Immature natural killer cell (primary cell): ENCODE measurements around the gene BSND. TPM values are rescaled to one million over a fixed set of nuclear protein-coding genes. Genes with fewer than 3 reads are reported as not detected.

Experiments used
- polyA plus RNA-seq, 3 donors: library from polyadenylated mRNA; unstranded; fragments of 300-500 nt; fragmentation: Illumina TruSeq; gene quantifications; one replicate each; pipeline ENCODE4 v1.2.3, GENCODE V29; 2021

The BSND gene
- polyA plus RNA-seq, 3 donors from 2014 or later: not detected

Other genes with a start within 250 kb of the BSND start
- 1 to 10 TPM in 2 of 3 donors, under 1 TPM in 1; 0.89 to 4.0 (median 3.3) TPM for gene PARS2, start 234.4 kb upstream of the BSND start, polyA plus RNA-seq
- 10 to 100 TPM in 1 of 3 donors, 1 to 10 TPM in 2; 5.2 to 13.7 (median 5.6) TPM for gene TTC22, start 197.6 kb upstream of the BSND start, polyA plus RNA-seq
- 10 to 100 TPM; 15.4 to 23.8 (median 17.0) TPM for gene DHCR24, start 111.7 kb upstream of the BSND start, polyA plus RNA-seq
- not detected for gene TMEM61, start 18.3 kb upstream of the BSND start, polyA plus RNA-seq
- not detected for gene PCSK9, start 40.6 kb downstream of the BSND start, polyA plus RNA-seq
- 10 to 100 TPM in 1 of 3 donors, 1 to 10 TPM in 2; 3.0 to 10.1 (median 3.7) TPM for gene USP24, start 216.4 kb downstream of the BSND start, polyA plus RNA-seq